SH-SY5Y (cell line): Measurements from ENCODE around the gene TMEM200C.

Experiments used
- GATA2 ChIP-seq: IDR thresholded peaks from 2 replicates; pipeline ENCODE4 v1.6.1; 2011; ENCODE audit warnings: mild to moderate bottlenecking, low read depth, low read length
- GATA3 ChIP-seq: IDR thresholded peaks from 2 replicates; pipeline ENCODE4 v1.6.1; 2011; ENCODE audit warnings: low read depth, mild to moderate bottlenecking, low read length, moderate library complexity

GRCh38 chr18:5939801-5940667 lies 44.7 kb upstream of the TMEM200C start:
- TF ChIP-seq GATA2: no peak
- TF ChIP-seq GATA3: no peak
